ENCODE results near the gene XBP1. TPM values are rescaled to one million over a fixed set of nuclear protein-coding genes. Genes with fewer than 3 reads are reported as not detected.

XBP1 gene
- total and polyA plus RNA-seq, 2 of the 4 experiments (the other 2 are of a cell fraction): 95.0 to 223 TPM

DNA sequence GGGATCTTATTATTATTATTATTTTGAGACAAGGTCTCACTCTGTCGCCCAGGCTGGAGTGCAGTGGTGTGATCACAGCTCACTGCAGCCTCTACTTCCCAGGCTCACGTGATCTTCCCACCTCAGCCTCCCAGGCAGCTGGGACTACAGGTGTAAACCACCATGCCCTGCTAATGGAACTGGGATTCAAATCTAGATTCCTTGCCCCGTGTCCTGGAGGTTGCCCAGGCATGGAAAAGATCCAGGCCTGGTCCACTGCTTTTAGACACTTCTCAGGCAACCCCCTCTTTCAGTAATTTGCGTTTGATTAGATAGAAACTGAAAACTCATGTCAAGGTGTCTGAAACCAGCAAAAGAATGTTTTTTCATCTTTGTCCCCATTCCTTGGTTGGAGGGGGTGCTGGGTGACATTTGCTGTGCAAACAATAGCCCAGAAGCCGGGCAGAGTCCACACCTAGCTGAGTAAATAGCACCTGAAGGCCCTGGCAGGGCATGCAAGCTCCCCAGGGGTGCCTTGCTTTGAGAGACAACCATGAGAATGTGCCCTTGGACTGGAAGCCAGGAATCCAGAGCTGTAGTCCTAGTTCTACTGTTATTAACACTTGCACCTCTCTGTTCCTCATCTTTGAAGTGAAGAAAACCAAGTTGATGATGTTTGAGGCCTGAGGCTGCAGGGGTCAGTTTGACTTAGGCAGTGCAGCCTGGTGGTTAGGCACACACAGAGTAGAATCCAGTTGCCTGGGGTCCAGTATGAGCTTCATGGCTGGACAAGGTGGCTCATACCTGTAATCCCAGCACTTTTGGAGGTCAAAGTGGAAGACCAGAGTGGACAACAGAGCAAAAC, 19.1 kb upstream of the XBP1 start:
- H3K14ac ChIP-seq (replicated peaks; ENCODE audit: low read depth, low read length): no peak overlapping the region
- intact Hi-C loops (cut with micrococcal nuclease) (no loop called here), dilution Hi-C loops (cut with HindIII; ENCODE audit: low sequenced_read_pairs, unreplicated experiment) (no loop called here), in situ Hi-C loops (cut with MboI; ENCODE audit: low sequenced_read_pairs) (loop anchor here (10.0 kb wide), 1 partner anchor 795 kb away; no protein-coding TSS in a partner anchor)
- H3K36me3 ChIP-seq (ENCODE audit: control insufficient read depth, insufficient read depth, low read length): no peaks in the 10 kb centered on the region
- no peak overlapping the region for H2BK120ac ChIP-seq (ENCODE audit: low read depth, low read length)
- no peak overlapping the region for H3K56ac ChIP-seq (ENCODE audit: extremely low read depth, insufficient read depth, low read length)
- no peaks in the 10 kb centered on the region for H3K79me1 ChIP-seq (ENCODE audit: low read depth in 1 of 2, low read length in 2 of 2)
- H3K18ac ChIP-seq (ENCODE audit: low read depth, low read length): no peak overlapping the region
- H3K9me1 ChIP-seq (ENCODE audit: insufficient read depth, low read length): peaks cover 3% of the 10 kb centered on the region; the same call in 1 of the 2 replicates
- POLR2A ChIA-PET (ENCODE audit: unreplicated experiment): interaction anchor here (0.5 kb wide), 1 partner anchor 74 kb away, joined by 5 read pairs; no protein-coding TSS in a partner anchor
- no CpG with 5 or more reads among the region's 5 CpGs for WGBS, 2 experiments (ENCODE audit: extremely low coverage in 2 of 2, insufficient read length in 1 of 2)
- H3K27me3 ChIP-seq (ENCODE audit: control insufficient read depth, insufficient read depth, low read length): no peaks in the 10 kb centered on the region
- no peak overlapping the region for H2AFZ ChIP-seq (replicated peaks; ENCODE audit: low read length, poor library complexity)
- no peak for DNase-seq
- no peaks in the 10 kb centered on the region for H3K9me3 ChIP-seq (ENCODE audit: control insufficient read depth, insufficient read depth, low read length)
- no peak overlapping the region for H2BK15ac ChIP-seq (ENCODE audit: low read depth, low read length)
- H4K8ac ChIP-seq (ENCODE audit: low read depth in 2 of 2, low read length in 2 of 2): no peak overlapping the region
- ATAC-seq (ENCODE audit: low read depth): no peak
- no TSS peak for BruUV-seq (replicated peaks)
- CTCF ChIA-PET: interaction anchor here (1.0 kb wide), 1 partner anchor 219 kb away, joined by 5 read pairs; no protein-coding TSS in a partner anchor
- TF ChIP-seq, protein P1, sequence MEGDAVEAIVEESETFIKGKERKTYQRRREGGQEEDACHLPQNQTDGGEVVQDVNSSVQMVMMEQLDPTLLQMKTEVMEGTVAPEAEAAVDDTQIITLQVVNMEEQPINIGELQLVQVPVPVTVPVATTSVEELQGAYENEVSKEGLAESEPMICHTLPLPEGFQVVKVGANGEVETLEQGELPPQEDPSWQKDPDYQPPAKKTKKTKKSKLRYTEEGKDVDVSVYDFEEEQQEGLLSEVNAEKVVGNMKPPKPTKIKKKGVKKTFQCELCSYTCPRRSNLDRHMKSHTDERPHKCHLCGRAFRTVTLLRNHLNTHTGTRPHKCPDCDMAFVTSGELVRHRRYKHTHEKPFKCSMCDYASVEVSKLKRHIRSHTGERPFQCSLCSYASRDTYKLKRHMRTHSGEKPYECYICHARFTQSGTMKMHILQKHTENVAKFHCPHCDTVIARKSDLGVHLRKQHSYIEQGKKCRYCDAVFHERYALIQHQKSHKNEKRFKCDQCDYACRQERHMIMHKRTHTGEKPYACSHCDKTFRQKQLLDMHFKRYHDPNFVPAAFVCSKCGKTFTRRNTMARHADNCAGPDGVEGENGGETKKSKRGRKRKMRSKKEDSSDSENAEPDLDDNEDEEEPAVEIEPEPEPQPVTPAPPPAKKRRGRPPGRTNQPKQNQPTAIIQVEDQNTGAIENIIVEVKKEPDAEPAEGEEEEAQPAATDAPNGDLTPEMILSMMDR (conservative IDR thresholded peaks at IDR 0.05; ENCODE audit: low read depth, low read length): no peak
- no peak for TF ChIP-seq MAZ (IDR thresholded peaks at IDR 0.05; ENCODE audit: borderline replicate concordance, low read depth, low read length)
- TF ChIP-seq POLR2A (IDR thresholded peaks at IDR 0.05; ENCODE audit: low read depth, low read length): no peak
- TF ChIP-seq FOS (IDR thresholded peaks at IDR 0.05; ENCODE audit: low read depth, low read length): no peak
- TF ChIP-seq, protein P2, sequence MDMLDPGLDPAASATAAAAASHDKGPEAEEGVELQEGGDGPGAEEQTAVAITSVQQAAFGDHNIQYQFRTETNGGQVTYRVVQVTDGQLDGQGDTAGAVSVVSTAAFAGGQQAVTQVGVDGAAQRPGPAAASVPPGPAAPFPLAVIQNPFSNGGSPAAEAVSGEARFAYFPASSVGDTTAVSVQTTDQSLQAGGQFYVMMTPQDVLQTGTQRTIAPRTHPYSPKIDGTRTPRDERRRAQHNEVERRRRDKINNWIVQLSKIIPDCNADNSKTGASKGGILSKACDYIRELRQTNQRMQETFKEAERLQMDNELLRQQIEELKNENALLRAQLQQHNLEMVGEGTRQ (IDR thresholded peaks at IDR 0.05; ENCODE audit: low read depth, low read length): no peak
- no peak for TF ChIP-seq RCOR1 (IDR thresholded peaks at IDR 0.05; ENCODE audit: insufficient replicate concordance, low read length)
- no peak overlapping the region for H4K5ac ChIP-seq (ENCODE audit: low read depth, low read length)
- no peak overlapping the region for H3K4me3 ChIP-seq (ENCODE audit: insufficient read depth, low read depth, low read length)
- H3K23ac ChIP-seq (ENCODE audit: low read depth, low read length): no peak overlapping the region
- H3K4me2 ChIP-seq (ENCODE audit: low read depth, low read length): no peak overlapping the region
- no peak overlapping the region for H2BK5ac ChIP-seq (ENCODE audit: low read depth, low read length, poor library complexity, severe bottlenecking)
- no peak overlapping the region for H2BK20ac ChIP-seq (ENCODE audit: low read depth, low read length)
- no peaks in the 10 kb centered on the region for H4K20me1 ChIP-seq (ENCODE audit: insufficient read depth, low read length)
- no peak overlapping the region for H3K27ac ChIP-seq (ENCODE audit: insufficient read depth, low read length)
- H3K9ac ChIP-seq (ENCODE audit: low read depth, low read length): no peak overlapping the region
- no peak overlapping the region for H2AK5ac ChIP-seq (ENCODE audit: low read depth, low read length)
- H2AK9ac ChIP-seq (replicated peaks; ENCODE audit: low read depth, low read length, poor library complexity): peak overlapping the region; percentile 24
- H4K91ac ChIP-seq (ENCODE audit: insufficient read depth, low read depth, low read length): no peak overlapping the region
- H3K4me1 ChIP-seq (ENCODE audit: control insufficient read depth, insufficient read depth, low read length): no peaks in the 10 kb centered on the region
- no peak overlapping the region for H3K4ac ChIP-seq (ENCODE audit: low read depth, low read length)
